ENCODE measurements around the gene IP6K1. TPM values are rescaled to one million over a fixed set of nuclear protein-coding genes. Genes with fewer than 3 reads are reported as not detected.
"Not testable (repeated sequence)": the region's sequence is repeated elsewhere in the genome, so short reads cannot be mapped to it uniquely, and the experiment has no call there.

Gene IP6K1
- total RNA-seq, 1 donor from 2014 or later, result 49.3 TPM

- H3K27me3 Mint-ChIP-seq (ENCODE audit: insufficient read depth), result peaks cover 2% of the 10 kb centered on the region
- H3K36me3 Mint-ChIP-seq (ENCODE audit: low read depth), result peaks cover 3% of the 10 kb centered on the region
- H3K4me3 Mint-ChIP-seq, result peak within 1 kb of the TSS; percentile 97
- H3K4me1 Mint-ChIP-seq (ENCODE audit: low read depth), result peaks cover 21% of the 10 kb centered on the region
- peak within 1 kb of the TSS; percentile 91 for H3K27ac Mint-ChIP-seq
- intact Hi-C loops (cut with micrococcal nuclease), result loop anchor here (1.0 to 5.0 kb wide), 4 partner anchors 15 to 597 kb away; partner anchors contain the start of genes AMIGO3, APEH, QRICH1 and TRAIP
- H3K9me3 Mint-ChIP-seq, result no peaks in the 10 kb centered on the region
- peak; percentile 91 for DNase-seq (ENCODE audit: low spot score)
Measured at GRCh38 chr3:49689046-49689907, 97.1 kb downstream of the IP6K1 start, which contains the start of the genes MST1 and RNF123. Gene MST1, minus strand, starts transcription at chr3:49689474. Its CDS starts 783 bp downstream, at chr3:49688691. Gene RNF123, plus strand, starts transcription at chr3:49689557. Its CDS starts 1,609 bp downstream, at chr3:49691166.

DNA sequence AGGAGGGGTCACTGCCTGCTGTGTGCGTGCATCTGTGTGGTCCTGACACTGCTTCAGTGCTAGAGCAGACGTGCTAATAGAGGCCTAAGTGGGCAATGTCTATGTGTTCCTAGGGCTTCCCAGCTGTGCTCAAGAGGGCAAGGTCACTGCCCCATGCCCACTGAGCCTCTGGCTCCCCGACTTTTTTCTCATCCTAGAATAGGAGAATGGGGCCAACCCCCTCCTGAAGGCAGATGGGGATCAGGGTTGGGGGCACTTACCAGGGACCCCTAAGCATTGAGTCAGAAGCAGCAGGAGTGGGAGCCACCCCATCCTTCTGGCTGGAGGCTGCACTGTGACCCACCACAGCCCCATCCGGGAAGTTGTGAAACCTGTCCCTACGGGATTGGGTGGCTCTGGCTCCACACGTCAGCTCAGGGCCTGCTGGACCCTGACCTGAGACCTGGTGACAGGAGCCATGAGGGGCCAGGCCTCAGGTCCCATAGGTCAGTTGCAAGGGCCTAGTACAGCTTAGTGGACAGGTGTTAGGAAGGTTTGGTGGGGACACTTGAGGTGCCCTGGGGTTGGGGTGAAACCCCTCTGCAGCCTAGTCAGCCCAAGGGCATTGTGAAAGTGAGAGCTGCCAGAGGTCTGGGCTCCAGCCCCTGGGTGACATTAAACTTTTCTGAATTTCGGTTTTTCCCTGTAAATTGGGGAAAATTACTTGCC, 97.8 kb downstream of the IP6K1 start:
- H3K27me3 Mint-ChIP-seq (ENCODE audit: insufficient read depth); H3K36me3 Mint-ChIP-seq (ENCODE audit: low read depth); H3K9me3 Mint-ChIP-seq; DNase-seq (ENCODE audit: low spot score): not testable (repeated sequence)
- Mint-ChIP-seq H3K4me3 (peak overlapping the region; percentile 97), H3K4me1 (ENCODE audit: low read depth) (peaks cover 21% of the 10 kb centered on the region), H3K27ac (peak overlapping the region; percentile 91)
- intact Hi-C loops (cut with micrococcal nuclease), result loop anchor here (1.0 to 5.0 kb wide), 4 partner anchors 14 to 596 kb away; partner anchors contain the start of genes AMIGO3, APEH, QRICH1 and TRAIP

DNA sequence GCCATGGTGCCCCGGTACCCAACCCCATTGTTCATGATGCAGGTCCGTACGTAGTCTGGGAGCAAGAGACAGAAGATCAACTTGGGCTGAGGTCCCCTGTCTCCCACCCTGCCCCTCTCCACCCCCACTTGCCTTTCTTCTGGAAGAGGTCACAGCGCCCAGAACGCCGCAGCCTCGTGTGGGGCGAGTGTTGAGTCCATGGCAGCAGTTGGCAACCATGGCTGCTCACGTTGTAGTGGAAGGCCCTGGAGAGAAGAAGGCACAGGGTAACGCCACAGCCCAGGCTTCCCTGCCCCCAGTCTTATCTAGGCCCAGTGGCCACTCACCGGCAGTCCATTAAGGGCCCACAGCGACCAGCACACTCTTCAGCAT, 98.9 kb downstream of the IP6K1 start:
- peak overlapping the region; percentile 11 for H3K4me3 Mint-ChIP-seq
- intact Hi-C loops (cut with micrococcal nuclease), result loop anchor here (5.0 kb wide), 1 partner anchor 595 kb away; the partner anchor contains the start of gene QRICH1

GRCh38 chr3:49686769-49687423, 99.4 kb downstream of the IP6K1 start:
- H3K9me3 Mint-ChIP-seq; H3K4me3 Mint-ChIP-seq; DNase-seq (ENCODE audit: low spot score); H3K36me3 Mint-ChIP-seq (ENCODE audit: low read depth); H3K27ac Mint-ChIP-seq; H3K27me3 Mint-ChIP-seq (ENCODE audit: insufficient read depth): not testable (repeated sequence)
- H3K4me1 Mint-ChIP-seq (ENCODE audit: low read depth), result peaks cover 21% of the 10 kb centered on the region
- intact Hi-C loops (cut with micrococcal nuclease), result loop anchor here (5.0 kb wide), 1 partner anchor 595 kb away; the partner anchor contains the start of gene QRICH1

More for the DNA sequence above, 98.9 kb downstream of the IP6K1 start:
- H3K4me1 Mint-ChIP-seq (ENCODE audit: low read depth), result peaks cover 21% of the 10 kb centered on the region
- not testable (repeated sequence) for H3K9me3 Mint-ChIP-seq; H3K36me3 Mint-ChIP-seq (ENCODE audit: low read depth); H3K27me3 Mint-ChIP-seq (ENCODE audit: insufficient read depth); H3K27ac Mint-ChIP-seq; DNase-seq (ENCODE audit: low spot score)

GRCh38 chr3:49686346-49686745, 100.0 kb downstream of the IP6K1 start:
- H3K27me3 Mint-ChIP-seq (ENCODE audit: insufficient read depth); H3K36me3 Mint-ChIP-seq (ENCODE audit: low read depth); H3K4me3 Mint-ChIP-seq; H3K27ac Mint-ChIP-seq; H3K9me3 Mint-ChIP-seq; DNase-seq (ENCODE audit: low spot score): not testable (repeated sequence)
- intact Hi-C loops (cut with micrococcal nuclease), result loop anchor here (5.0 kb wide), 1 partner anchor 594 kb away; the partner anchor contains the start of gene QRICH1
- peaks cover 21% of the 10 kb centered on the region for H3K4me1 Mint-ChIP-seq (ENCODE audit: low read depth)

DNA sequence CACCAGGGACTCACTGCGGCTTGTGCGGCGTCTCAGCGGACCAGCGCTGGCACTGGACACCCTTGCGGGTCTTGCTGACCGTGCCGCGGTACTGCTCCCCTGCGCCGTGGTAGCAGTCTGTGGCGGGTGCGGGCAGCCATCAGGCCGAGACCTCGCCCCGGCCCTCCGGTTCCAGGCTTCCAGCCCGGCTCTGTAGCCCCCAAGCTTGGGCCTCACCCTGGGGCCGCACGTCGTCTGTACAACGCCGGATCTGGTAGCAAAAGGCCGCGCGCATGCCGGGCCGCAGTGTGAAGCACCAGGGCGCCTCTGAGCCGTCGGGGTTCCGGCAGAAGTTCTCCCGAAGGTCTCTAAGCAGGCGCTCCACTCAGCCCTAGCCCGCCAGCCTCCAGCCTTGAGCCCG, 100.5 kb downstream of the IP6K1 start:
- not testable (repeated sequence) for H3K36me3 Mint-ChIP-seq (ENCODE audit: low read depth); H3K27me3 Mint-ChIP-seq (ENCODE audit: insufficient read depth); H3K27ac Mint-ChIP-seq; DNase-seq (ENCODE audit: low spot score); H3K4me3 Mint-ChIP-seq; H3K9me3 Mint-ChIP-seq
- peaks cover 17% of the 10 kb centered on the region for H3K4me1 Mint-ChIP-seq (ENCODE audit: low read depth)
- intact Hi-C loops (cut with micrococcal nuclease), result loop anchor here (5.0 kb wide), 1 partner anchor 594 kb away; the partner anchor contains the start of gene QRICH1

DNA sequence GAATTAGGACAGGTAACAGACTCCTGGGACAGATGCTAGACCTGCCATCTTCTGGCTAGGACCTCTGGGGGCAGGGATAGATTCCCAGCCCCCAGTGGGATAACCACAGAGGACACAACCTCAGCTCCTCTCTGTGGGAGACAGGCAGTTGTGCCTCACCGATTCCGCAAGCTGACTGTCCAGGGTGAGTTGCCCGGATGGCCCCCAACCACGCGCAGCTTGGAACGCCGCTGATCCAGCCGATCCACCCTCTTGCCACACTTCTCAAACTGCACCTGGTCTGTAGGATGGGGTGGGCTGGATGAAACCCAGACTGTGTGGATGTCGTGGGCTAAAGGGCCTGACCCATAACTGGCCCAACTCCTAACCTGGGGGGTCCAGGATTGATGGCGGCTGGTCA, 101.2 kb downstream of the IP6K1 start:
- not testable (repeated sequence) for H3K36me3 Mint-ChIP-seq (ENCODE audit: low read depth); H3K9me3 Mint-ChIP-seq; DNase-seq (ENCODE audit: low spot score); H3K27ac Mint-ChIP-seq; H3K27me3 Mint-ChIP-seq (ENCODE audit: insufficient read depth); H3K4me3 Mint-ChIP-seq; H3K4me1 Mint-ChIP-seq (ENCODE audit: low read depth)
- intact Hi-C loops (cut with micrococcal nuclease), result loop anchor here (5.0 kb wide), 1 partner anchor 593 kb away; the partner anchor contains the start of gene QRICH1

DNA sequence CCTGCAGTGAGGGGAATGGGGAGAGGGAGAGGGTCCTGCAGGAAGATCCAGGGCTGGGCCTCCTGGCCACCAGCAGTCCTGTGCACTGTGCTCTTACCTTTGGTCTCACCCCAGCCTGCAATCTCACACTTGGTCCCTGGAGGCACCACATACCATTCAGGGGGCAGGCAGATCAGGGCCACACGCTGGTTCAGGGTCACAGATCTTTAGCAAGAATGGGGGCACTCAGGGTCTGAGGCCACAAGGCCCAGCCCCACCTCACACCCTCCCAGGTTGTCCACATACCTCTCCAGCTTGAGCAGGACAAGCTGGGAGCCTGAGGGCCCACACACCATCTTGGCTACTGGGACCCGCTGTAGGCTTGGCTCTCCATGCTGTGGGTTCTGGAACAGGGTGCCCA, 101.9 kb downstream of the IP6K1 start:
- H3K27ac Mint-ChIP-seq, result not testable (repeated sequence)
- H3K36me3 Mint-ChIP-seq (ENCODE audit: low read depth), result peaks cover 14% of the 10 kb centered on the region

GRCh38 chr3:49683162-49683561, 103.2 kb downstream of the IP6K1 start:
- no peak overlapping the region for H3K27ac Mint-ChIP-seq
- no peaks in the 10 kb centered on the region for H3K9me3 Mint-ChIP-seq
- intact Hi-C loops (cut with micrococcal nuclease), result no loop called here

More for the DNA sequence above, 101.9 kb downstream of the IP6K1 start:
- H3K9me3 Mint-ChIP-seq; H3K4me1 Mint-ChIP-seq (ENCODE audit: low read depth); intact Hi-C loops (cut with micrococcal nuclease); H3K4me3 Mint-ChIP-seq; DNase-seq (ENCODE audit: low spot score); H3K27me3 Mint-ChIP-seq (ENCODE audit: insufficient read depth): not testable (repeated sequence)

GRCh38 chr3:49681543-49681942, 104.8 kb downstream of the IP6K1 start:
- H3K27me3 Mint-ChIP-seq (ENCODE audit: insufficient read depth), result peaks cover 2% of the 10 kb centered on the region

More at GRCh38 chr3:49683162-49683561, 103.2 kb downstream of the IP6K1 start:
- no peak for DNase-seq (ENCODE audit: low spot score)
- Mint-ChIP-seq H3K27me3 (ENCODE audit: insufficient read depth) (peaks cover 2% of the 10 kb centered on the region), H3K4me3 (no peak overlapping the region), H3K36me3 (ENCODE audit: low read depth) (peaks cover 16% of the 10 kb centered on the region), H3K4me1 (ENCODE audit: low read depth) (no peaks in the 10 kb centered on the region)

GRCh38 chr3:49681232-49681522, 105.2 kb downstream of the IP6K1 start:
- H3K9me3 Mint-ChIP-seq, result no peaks in the 10 kb centered on the region
- H3K27ac Mint-ChIP-seq, result no peak overlapping the region
- no peak for DNase-seq (ENCODE audit: low spot score)
- intact Hi-C loops (cut with micrococcal nuclease), result no loop called here
- no peaks in the 10 kb centered on the region for H3K4me1 Mint-ChIP-seq (ENCODE audit: low read depth)
- H3K36me3 Mint-ChIP-seq (ENCODE audit: low read depth), result peaks cover 25% of the 10 kb centered on the region
- no peak overlapping the region for H3K4me3 Mint-ChIP-seq
- H3K27me3 Mint-ChIP-seq (ENCODE audit: insufficient read depth), result peaks cover 2% of the 10 kb centered on the region

More at GRCh38 chr3:49681543-49681942, 104.8 kb downstream of the IP6K1 start:
- intact Hi-C loops (cut with micrococcal nuclease), result no loop called here
- peaks cover 24% of the 10 kb centered on the region for H3K36me3 Mint-ChIP-seq (ENCODE audit: low read depth)
- no peak for DNase-seq (ENCODE audit: low spot score)
- H3K9me3 Mint-ChIP-seq, result no peaks in the 10 kb centered on the region
- no peaks in the 10 kb centered on the region for H3K4me1 Mint-ChIP-seq (ENCODE audit: low read depth)
- H3K27ac Mint-ChIP-seq, result no peak overlapping the region
- no peak overlapping the region for H3K4me3 Mint-ChIP-seq

DNA sequence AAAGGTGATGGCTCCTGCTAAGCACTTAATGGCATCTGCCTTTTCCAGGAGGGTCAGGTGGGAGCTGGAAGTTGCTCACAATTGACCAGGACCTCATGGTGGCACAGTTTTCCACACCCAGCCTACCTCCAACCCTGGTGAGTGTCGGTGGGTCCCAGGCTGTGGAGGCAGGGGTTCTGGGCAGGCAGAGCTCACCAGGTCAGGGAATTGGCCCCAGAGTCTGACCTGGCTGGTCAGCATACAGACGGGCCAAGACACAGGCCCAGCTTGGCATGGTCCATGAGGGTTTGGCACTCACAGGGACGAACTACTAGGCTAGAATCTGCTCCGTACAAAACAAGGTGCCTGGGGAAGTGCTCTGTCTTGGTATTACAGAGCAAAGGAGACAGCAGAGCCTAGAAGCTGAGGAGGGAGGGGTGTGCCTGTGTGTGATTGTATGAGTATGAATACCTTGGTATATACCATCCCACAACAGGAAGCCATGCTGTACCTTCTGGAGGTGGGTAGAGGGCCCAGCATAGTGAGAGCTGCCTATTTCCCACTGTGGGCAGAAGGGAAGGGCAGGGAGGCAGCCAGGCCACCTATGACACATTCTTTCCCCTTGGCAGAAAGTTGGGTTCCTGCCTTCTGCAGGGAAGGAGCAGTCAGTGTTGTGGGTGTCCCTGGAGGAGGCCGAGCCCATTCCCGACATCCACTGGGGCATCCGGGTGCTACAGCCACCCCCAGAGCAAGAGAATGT, 105.7 kb downstream of the IP6K1 start:
- no peak for DNase-seq (ENCODE audit: low spot score)
- Mint-ChIP-seq H3K4me3 (no peak overlapping the region), H3K36me3 (ENCODE audit: low read depth) (peaks cover 28% of the 10 kb centered on the region), H3K9me3 (no peaks in the 10 kb centered on the region), H3K27ac (no peak overlapping the region), H3K4me1 (ENCODE audit: low read depth) (no peaks in the 10 kb centered on the region), H3K27me3 (ENCODE audit: insufficient read depth) (peaks cover 2% of the 10 kb centered on the region)
- intact Hi-C loops (cut with micrococcal nuclease), result no loop called here
